GM12878 (cell line): Measurements from ENCODE around the gene PTPRD.

Experiments
- TBL1XR1 ChIP-seq: IDR thresholded peaks from 2 replicates; pipeline ENCODE4 v1.6.1; 2012; ENCODE audit warnings: low read depth, low read length, improper control_type of control experiment
- TF ChIP-seq, protein P1 (sequence below), 3 experiments: IDR thresholded peaks in 2 of 3; conservative IDR thresholded peaks in 1 of 3; 2 replicates each; pipeline ENCODE4 v1.5.1; 2011; ENCODE audit warnings: low read depth in 3 of 3, low read length in 3 of 3, mild to moderate bottlenecking in 3 of 3, control low read depth in 2 of 3, moderate library complexity in 2 of 3, inconsistent platforms in 1 of 3, mixed read lengths in 1 of 3; ENCODE audit not compliant: control insufficient read depth in 2 of 3, insufficient read depth in 1 of 3; ENCODE audit errors: extremely low read depth in 1 of 3

DNA sequence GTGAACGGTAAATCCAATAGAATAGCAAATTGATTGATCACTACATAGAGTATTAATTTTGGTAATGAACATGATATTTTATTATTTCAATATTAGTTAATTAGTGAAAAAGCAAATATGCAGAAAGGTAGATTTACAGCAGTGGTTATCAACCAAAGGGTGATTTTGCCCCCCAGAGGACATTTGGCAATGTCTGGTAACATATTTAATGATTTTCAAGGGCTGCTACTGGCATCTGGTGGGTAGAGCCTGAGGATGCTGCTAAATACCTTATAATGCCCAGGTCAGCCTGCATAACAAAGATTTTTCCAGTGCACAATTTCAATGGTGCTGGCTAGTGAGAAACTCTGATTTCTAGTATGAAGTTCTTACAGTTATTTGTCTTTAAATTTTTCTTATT, 1313.7 kb downstream of the PTPRD start:
- TF ChIP-seq TBL1XR1: no peak
- TF ChIP-seq, protein P1, sequence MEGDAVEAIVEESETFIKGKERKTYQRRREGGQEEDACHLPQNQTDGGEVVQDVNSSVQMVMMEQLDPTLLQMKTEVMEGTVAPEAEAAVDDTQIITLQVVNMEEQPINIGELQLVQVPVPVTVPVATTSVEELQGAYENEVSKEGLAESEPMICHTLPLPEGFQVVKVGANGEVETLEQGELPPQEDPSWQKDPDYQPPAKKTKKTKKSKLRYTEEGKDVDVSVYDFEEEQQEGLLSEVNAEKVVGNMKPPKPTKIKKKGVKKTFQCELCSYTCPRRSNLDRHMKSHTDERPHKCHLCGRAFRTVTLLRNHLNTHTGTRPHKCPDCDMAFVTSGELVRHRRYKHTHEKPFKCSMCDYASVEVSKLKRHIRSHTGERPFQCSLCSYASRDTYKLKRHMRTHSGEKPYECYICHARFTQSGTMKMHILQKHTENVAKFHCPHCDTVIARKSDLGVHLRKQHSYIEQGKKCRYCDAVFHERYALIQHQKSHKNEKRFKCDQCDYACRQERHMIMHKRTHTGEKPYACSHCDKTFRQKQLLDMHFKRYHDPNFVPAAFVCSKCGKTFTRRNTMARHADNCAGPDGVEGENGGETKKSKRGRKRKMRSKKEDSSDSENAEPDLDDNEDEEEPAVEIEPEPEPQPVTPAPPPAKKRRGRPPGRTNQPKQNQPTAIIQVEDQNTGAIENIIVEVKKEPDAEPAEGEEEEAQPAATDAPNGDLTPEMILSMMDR (IDR thresholded peaks at IDR 0.05 in 2 of 3, conservative IDR thresholded peaks at IDR 0.05 in 1 of 3; ENCODE audit: control insufficient read depth in 2 of 3, extremely low read depth in 1 of 3, insufficient read depth in 1 of 3, low read depth in 3 of 3, low read length in 3 of 3): no peak
